SK-N-SH (cell line): Measurements from ENCODE around the gene STX2. TPM values are rescaled to one million over a fixed set of nuclear protein-coding genes. Genes with fewer than 3 reads are reported as not detected.

Experiments used
- CTCF ChIA-PET: fragments of 300-600, 350-600 bp; formaldehyde crosslinking; extraction: SDS; loops from one replicate; lab custom pipeline; 2021; lab: Yijun Ruan, JAX
- POLR2A ChIA-PET: fragments of 350-600 bp; sonication (Branson Sonifier 250); formaldehyde crosslinking; extraction: SDS; loops from one replicate; lab custom pipeline; 2020; ENCODE audit warnings: antibody characterized with exemption, inconsistent platforms; lab: Yijun Ruan, JAX
- DNase-seq: peaks from one replicate; pipeline ENCODE4 v3.0.0; 2012
- H2AFZ ChIP-seq: fragments of 200-600 bp; sonication (generic); 2 replicates; pipeline ENCODE4 v1.8.1; 2016; ENCODE audit warnings: antibody characterized with exemption, mild to moderate bottlenecking, low read depth
- H3F3A ChIP-seq: fragments of 200-600 bp; sonication (generic); replicated peaks from 2 replicates; pipeline ENCODE3; 2016; ENCODE audit warnings: antibody characterized with exemption, mild to moderate bottlenecking; ENCODE audit not compliant: insufficient read depth
- H3K27ac ChIP-seq, 2 experiments: fragments of 200-500 bp in 1 of 2; fragments of 200-600 bp in 1 of 2; sonication (Bioruptor generic) in 1 of 2; sonication (generic), shearing (Covaris generic) in 1 of 2; 2 replicates each; pipeline versions ENCODE4 v1.5.1 to v1.6.1; 2014 to 2016; ENCODE audit warnings: low read depth in 2 of 2, inconsistent platforms in 1 of 2, low read length in 1 of 2, mild to moderate bottlenecking in 1 of 2, mixed read lengths in 1 of 2
- H3K27me3 ChIP-seq: fragments of 200-600 bp; sonication (generic), shearing (Covaris generic); 2 replicates; pipeline ENCODE4 v1.6.1; 2016; ENCODE audit warnings: mixed run types; ENCODE audit not compliant: insufficient read depth
- H3K36me3 ChIP-seq, 2 experiments: fragments of 200-500 bp in 1 of 2; fragments of 200-600 bp in 1 of 2; sonication (Bioruptor generic) in 1 of 2; sonication (generic) in 1 of 2; replicated peaks in 1 of 2; 2 replicates each; pipeline versions ENCODE3 to v1.5.1; 2014 to 2016; ENCODE audit warnings: low read length in 1 of 2, mild to moderate bottlenecking in 1 of 2; ENCODE audit not compliant: insufficient read depth in 2 of 2, control insufficient read depth in 1 of 2
- H3K4me1 ChIP-seq, 2 experiments: fragments of 200-500 bp in 1 of 2; fragments of 200-600 bp in 1 of 2; sonication (Bioruptor generic) in 1 of 2; sonication (generic), shearing (Covaris generic) in 1 of 2; 2 replicates each; pipeline versions ENCODE4 v1.5.1 to v1.6.1; 2014 to 2016; ENCODE audit warnings: low read depth in 1 of 2, low read length in 1 of 2, mixed run types in 1 of 2; ENCODE audit not compliant: insufficient read depth in 2 of 2, control insufficient read depth in 1 of 2
- H3K4me2 ChIP-seq: fragments of 200-600 bp; sonication (generic), shearing (Covaris generic); 2 replicates; pipeline ENCODE4 v1.6.1; 2017; ENCODE audit warnings: mixed run types
- H3K4me3 ChIP-seq, 2 experiments: fragments of 200-500 bp in 1 of 2; fragments of 200-600 bp in 1 of 2; sonication (Bioruptor generic) in 1 of 2; sonication (generic), shearing (Covaris generic) in 1 of 2; 2 replicates each; pipeline versions ENCODE4 v1.5.1 to v1.8.1; 2014 to 2016; ENCODE audit warnings: low read depth in 2 of 2, inconsistent platforms in 1 of 2, low read length in 1 of 2, mild to moderate bottlenecking in 1 of 2, mixed read lengths in 1 of 2, moderate library complexity in 1 of 2
- H3K79me2 ChIP-seq: fragments of 200-600 bp; sonication (generic); 2 replicates; pipeline ENCODE4 v1.8.1; 2017; ENCODE audit warnings: mild to moderate bottlenecking; ENCODE audit not compliant: insufficient read depth
- H3K9ac ChIP-seq: fragments of 200-600 bp; sonication (generic); 2 replicates; pipeline ENCODE4 v1.6.1; 2017; ENCODE audit warnings: mixed run types
- H3K9me2 ChIP-seq: fragments of 200-600 bp; sonication (generic); 2 replicates; pipeline ENCODE4 v1.6.1; 2017; ENCODE audit warnings: mixed run types
- H3K9me3 ChIP-seq: fragments of 200-600 bp; sonication (generic); 2 replicates; pipeline ENCODE4 v1.6.1; 2017; ENCODE audit warnings: mixed run types, mild to moderate bottlenecking, moderate library complexity
- H4K20me1 ChIP-seq: fragments of 200-600 bp; sonication (generic); 2 replicates; pipeline ENCODE4 v1.6.1; 2017; ENCODE audit warnings: mild to moderate bottlenecking, mixed run types; ENCODE audit not compliant: insufficient read depth
- ELF1 ChIP-seq: IDR thresholded peaks from 2 replicates; pipeline ENCODE4 v1.4.0; 2012
- EP300 ChIP-seq, 2 experiments: IDR thresholded peaks; 2 replicates each; pipeline versions ENCODE4 v1.4.0 to v1.6.1; 2012; ENCODE audit warnings: borderline replicate concordance in 1 of 2, low read depth in 1 of 2, low read length in 1 of 2
- EZH2phosphoT487 ChIP-seq: fragments of 200-600 bp; sonication (generic); IDR thresholded peaks from 2 replicates; pipeline ENCODE4 v1.6.1; 2017; ENCODE audit warnings: low read depth, mixed run types, mild to moderate bottlenecking, antibody characterized with exemption, moderate library complexity, borderline replicate concordance
- FOSL2 ChIP-seq: IDR thresholded peaks from 2 replicates; pipeline ENCODE4 v1.4.0; 2012; ENCODE audit warnings: low read depth, mild to moderate bottlenecking, moderate library complexity, borderline replicate concordance
- GATA2 ChIP-seq: sonication (generic); formaldehyde crosslinking; IDR thresholded peaks from 2 replicates; pipeline ENCODE4 v1.5.0; 2020; ENCODE audit warnings: mild to moderate bottlenecking, missing genetic modification reagents
- JUND ChIP-seq: IDR thresholded peaks from 2 replicates; pipeline ENCODE4 v1.4.0; 2012
- MEF2A ChIP-seq: IDR thresholded peaks from 2 replicates; pipeline ENCODE4 v1.4.0; 2012; ENCODE audit warnings: low read depth, borderline replicate concordance
- MXI1 ChIP-seq: IDR thresholded peaks from 2 replicates; pipeline ENCODE4 v1.6.1; 2012; ENCODE audit warnings: mild to moderate bottlenecking, low read depth, low read length, improper control_type of control experiment
- NFIC ChIP-seq: IDR thresholded peaks from 2 replicates; pipeline ENCODE4 v1.4.0; 2012; ENCODE audit warnings: borderline replicate concordance
- NRF1 ChIP-seq: IDR thresholded peaks from 2 replicates; pipeline ENCODE4 v1.6.1; 2012; ENCODE audit warnings: low read depth, mild to moderate bottlenecking, low read length
- POLR2AphosphoS5 ChIP-seq: IDR thresholded peaks from 2 replicates; pipeline ENCODE4 v1.6.1; 2012; ENCODE audit warnings: low read depth, low read length
- RFX5 ChIP-seq: IDR thresholded peaks from 2 replicates; pipeline ENCODE4 v1.6.1; 2012; ENCODE audit warnings: mild to moderate bottlenecking, improper control_type of control experiment, low read length
- RXRA ChIP-seq: IDR thresholded peaks from 2 replicates; pipeline ENCODE4 v1.4.0; 2012; ENCODE audit warnings: low read depth, mild to moderate bottlenecking, borderline replicate concordance
- SMC3 ChIP-seq: IDR thresholded peaks from 2 replicates; pipeline ENCODE4 v1.6.1; 2012; ENCODE audit warnings: low read depth, low read length, improper control_type of control experiment
- TAF1 ChIP-seq: IDR thresholded peaks from 2 replicates; pipeline ENCODE4 v1.6.1; 2012; ENCODE audit warnings: low read depth, mild to moderate bottlenecking, low read length, moderate library complexity, borderline replicate concordance
- TCF12 ChIP-seq: IDR thresholded peaks from 2 replicates; pipeline ENCODE4 v1.4.0; 2012
- USF1 ChIP-seq: IDR thresholded peaks from 2 replicates; pipeline ENCODE4 v1.4.0; 2012; ENCODE audit warnings: low read depth, borderline replicate concordance
- YY1 ChIP-seq: IDR thresholded peaks from 2 replicates; pipeline ENCODE4 v1.4.0; 2012; ENCODE audit warnings: low read depth, mild to moderate bottlenecking
- ZBTB33 ChIP-seq: IDR thresholded peaks from 2 replicates; pipeline ENCODE4 v1.4.0; 2012; ENCODE audit warnings: low read depth, borderline replicate concordance
- WGBS: methylation state at CpG from one replicate; pipeline ENCODE4 v1.1.6; 2017; ENCODE audit warnings: low lambda C conversion rate; 5-methylcytosine and 5-hydroxymethylcytosine counted together
- polyA plus RNA-seq, 3 experiments: library from polyadenylated mRNA; depleted of rRNA; stranded (reverse); fragments of >200 nt; gene quantifications; 2 replicates each; pipeline ENCODE4 v1.2.3, GENCODE V29; 2012

STX2 gene
- polyA plus RNA-seq, 1 of the 3 experiments (the other 2 are of a cell fraction), result 25.1 TPM

GRCh38 chr12:130745921-130746320 is 93.1 kb downstream of the STX2 start:
- POLR2A ChIA-PET, result no interaction called here
- Histone ChIP-seq H3K9ac (no peak overlapping the region), H3K4me1 (peaks cover 0 to 9% of the 10 kb centered on the region in 2 experiments; a peak in 1 of 4 replicates)
- no peak for TF ChIP-seq TAF1
- TF ChIP-seq YY1, result no peak
- no peak for TF ChIP-seq EP300 (IDR thresholded peaks at IDR 0.05; ENCODE audit: borderline replicate concordance in 1 of 2, low read depth in 1 of 2, low read length in 1 of 2)
- no peak for TF ChIP-seq RXRA
- no peak for TF ChIP-seq MEF2A
- TF ChIP-seq USF1, result no peak
- TF ChIP-seq MXI1, result no peak
- no peak for TF ChIP-seq FOSL2
- TF ChIP-seq, all 33 proteins: peak for 0
- H3K79me2 ChIP-seq, result no peaks in the 10 kb centered on the region
- H3K9me2 ChIP-seq, result no peaks in the 10 kb centered on the region
- CTCF ChIA-PET, result interaction anchor here (0.9 to 3.1 kb wide), 3 partner anchors 11 to 414 kb away, joined by 3 to 27 read pairs (median 3); no protein-coding TSS in a partner anchor
- no peaks in the 10 kb centered on the region for H3F3A ChIP-seq
- H3K27ac ChIP-seq, result no peak overlapping the region
- H3K36me3 ChIP-seq, result no peaks in the 10 kb centered on the region
- no peaks in the 10 kb centered on the region for H3K9me3 ChIP-seq
- H3K27me3 ChIP-seq, result no peaks in the 10 kb centered on the region
- no peak overlapping the region for H2AFZ ChIP-seq
- no peak overlapping the region for H3K4me3 ChIP-seq
- 46% methylated on average over 4 of the region's 4 CpGs for WGBS
- H4K20me1 ChIP-seq, result no peaks in the 10 kb centered on the region
- no peak for DNase-seq
- no peak overlapping the region for H3K4me2 ChIP-seq

- 40% methylated on average over 2 of the region's 5 CpGs for WGBS
These were observed 94.8 kb downstream of the STX2 start for GRCh38 chr12:130744274-130744673.

More at GRCh38 chr12:130744274-130744673, 94.8 kb downstream of the STX2 start:
- no peaks in the 10 kb centered on the region for H4K20me1 ChIP-seq
- no peaks in the 10 kb centered on the region for H3K79me2 ChIP-seq
- POLR2A ChIA-PET, result no interaction called here
- no peaks in the 10 kb centered on the region for H3K9me2 ChIP-seq
- no peaks in the 10 kb centered on the region for H3K27me3 ChIP-seq
- H3K4me2 ChIP-seq, result no peak overlapping the region
- H3K36me3 ChIP-seq, result no peaks in the 10 kb centered on the region
- no peak overlapping the region for H3K9ac ChIP-seq
- no peaks in the 10 kb centered on the region for H3F3A ChIP-seq
- CTCF ChIA-PET, result interaction anchor here (1.0 to 1.6 kb wide), 2 partner anchors 8 to 172 kb away, joined by 6 read pairs; no protein-coding TSS in a partner anchor
- no peak overlapping the region for H3K27ac ChIP-seq
- H2AFZ ChIP-seq, result no peak overlapping the region
- H3K4me3 ChIP-seq, result no peak overlapping the region
- DNase-seq, result no peak
- H3K4me1 ChIP-seq, result peaks cover 0 to 9% of the 10 kb centered on the region in 2 experiments; a peak in 1 of 4 replicates
- no peaks in the 10 kb centered on the region for H3K9me3 ChIP-seq
- TF ChIP-seq JUND (no peak), MXI1 (no peak), GATA2 (CRISPR knock-in tag) (no peak), RFX5 (no peak), ELF1 (no peak), POLR2AphosphoS5 (no peak), NFIC (no peak), TCF12 (no peak), NRF1 (no peak), SMC3 (no peak), EZH2phosphoT487 (no peak), ZBTB33 (no peak)
